Measurements from ENCODE around the gene GRP.
"Not testable (repeated sequence)": the region's sequence is repeated elsewhere in the genome, so short reads cannot be mapped to it uniquely, and the experiment has no call there.

DNA sequence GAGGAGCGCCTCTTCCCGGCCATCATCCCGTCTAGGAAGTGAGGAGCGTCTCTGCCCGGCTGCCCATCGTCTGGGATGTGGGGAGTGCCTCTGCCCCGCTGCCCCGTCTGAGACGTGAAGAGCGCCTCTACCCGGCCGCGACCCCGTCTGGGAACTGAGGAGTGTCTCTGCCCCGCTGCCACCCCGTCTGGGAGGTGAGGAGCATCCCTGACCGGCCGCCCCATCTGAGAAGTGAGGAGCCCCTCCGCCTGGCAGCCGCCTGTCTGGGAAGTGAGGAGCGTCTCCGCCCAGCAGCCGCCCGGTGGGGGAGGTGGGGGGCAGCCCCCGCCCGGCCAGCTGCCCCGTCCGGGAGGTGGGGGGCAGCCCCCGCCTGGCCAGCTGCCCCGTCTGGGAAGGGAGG, 35.5 kb downstream of the GRP start:
- not testable (repeated sequence) for TF ChIP-seq TAF1 (IDR thresholded peaks at IDR 0.05; ENCODE audit: borderline replicate concordance, low read depth, low read length); POLR2A (IDR thresholded peaks at IDR 0.05; ENCODE audit: low read depth, low read length); POLR2AphosphoS5 (IDR thresholded peaks at IDR 0.05; ENCODE audit: low read depth, low read length)
